Sigmoid colon (tissue), 7 donors: ENCODE measurements around the gene FAM43A. TPM values are rescaled to one million over a fixed set of nuclear protein-coding genes. Genes with fewer than 3 reads are reported as not detected.

Experiments
- DNase-seq: peaks from one replicate; pipeline ENCODE4 v3.0.0-alpha.2; 2019
- H3K27ac ChIP-seq, 4 donors: fragments of 200-600 bp; sonication (generic); one replicate each; pipeline ENCODE4 v1.5.1; 2016 to 2019; ENCODE audit warnings: mild to moderate bottlenecking in 1 of 4
- H3K27me3 ChIP-seq, 3 donors: fragments of 200-600 bp; sonication (generic); one replicate each; pipeline ENCODE4 v1.5.1; 2019; ENCODE audit warnings: mild to moderate bottlenecking in 1 of 3
- H3K36me3 ChIP-seq, 4 donors: fragments of 200-600 bp; sonication (generic); one replicate each; pipeline ENCODE4 v1.5.1; 2016 to 2019
- H3K4me1 ChIP-seq, 4 donors: fragments of 200-600 bp; sonication (generic); one replicate each; pipeline ENCODE4 v1.5.1; 2017 to 2019
- H3K4me3 ChIP-seq, 4 donors: fragments of 200-600 bp; sonication (generic); one replicate each; pipeline ENCODE4 v1.5.1; 2017 to 2019; ENCODE audit warnings: mild to moderate bottlenecking in 2 of 4, moderate library complexity in 1 of 4
- H3K9me3 ChIP-seq, 4 donors: fragments of 200-600 bp in 3 of 4; sonication (generic) in 3 of 4; one replicate each; pipeline versions ENCODE4 v1.5.1 to v1.6.1; 2013 to 2019
- CTCF ChIP-seq, 4 experiments: fragments of 450-650 bp in 3 of 4; fragments of 200-600 bp in 1 of 4; IDR thresholded peaks; one replicate each; pipeline ENCODE4 v1.5.1; 2016 to 2019; ENCODE audit warnings: antibody characterized with exemption in 4 of 4, mild to moderate bottlenecking in 3 of 4, moderate library complexity in 2 of 4
- EP300 ChIP-seq, 4 donors: sonication (generic); formaldehyde crosslinking; IDR thresholded peaks; one replicate each; pipeline ENCODE4 v1.6.1; 2017; ENCODE audit warnings: antibody characterized with exemption in 4 of 4
- POLR2A ChIP-seq, 2 donors: fragments of 450-650 bp; IDR thresholded peaks; one replicate each; pipeline ENCODE4 v1.6.1; 2016; ENCODE audit warnings: antibody characterized with exemption in 2 of 2, mild to moderate bottlenecking in 2 of 2, moderate library complexity in 2 of 2
- POLR2AphosphoS5 ChIP-seq, 4 donors: sonication (generic); formaldehyde crosslinking; IDR thresholded peaks; one replicate each; pipeline ENCODE4 v1.6.1; 2017; ENCODE audit warnings: antibody characterized with exemption in 4 of 4
- WGBS, 2 donors: extraction: QIAGEN DNeasy Blood & Tissue Kit; methylation state at CpG; one replicate each; pipeline ENCODE4 v1.1.7; 2013; 5-methylcytosine and 5-hydroxymethylcytosine counted together
- intact Hi-C: fragments of 100-400 bp; cut with DNase I; formaldehyde crosslinking; loops from one replicate; pipeline ENCODE4 v1.15.1; 2023
- polyA plus RNA-seq, 3 donors: library from polyadenylated mRNA; stranded (reverse); fragments of 200-250 nt; gene quantifications; one replicate each; pipeline ENCODE4 v1.2.3, GENCODE V29; 2013
- total RNA-seq, 4 donors: library from RNA; depleted of rRNA; stranded (reverse); fragments of >200 nt; gene quantifications; one replicate each; pipeline ENCODE4 v1.1.0, GENCODE V29; 2016
- donor health status: healthy with polysubstance abuse.
- donor health status: Bipolar disorder and iron deficiency.
- donor health status: healthy.

The FAM43A gene
- total and polyA plus RNA-seq, 7 donors = 10.2 to 62.8 (median 13.3) TPM

GRCh38 chr3:194691481-194692283 is 6.0 kb downstream of the FAM43A start:
- H3K9me3 ChIP-seq = no peaks in the 10 kb centered on the region
- H3K27me3 ChIP-seq = no peaks in the 10 kb centered on the region
- whole genome bisulfite sequencing, 2 donors = 76 to 84% methylated on average over 15 of the region's 15 CpGs
- H3K27ac ChIP-seq = no peak overlapping the region
- no peaks in the 10 kb centered on the region for H3K36me3 ChIP-seq
- H3K4me3 ChIP-seq = no peak overlapping the region
- TF ChIP-seq EP300 (IDR thresholded peaks at IDR 0.05) (no peak), POLR2AphosphoS5 (IDR thresholded peaks at IDR 0.05) (no peak), POLR2A (IDR thresholded peaks at IDR 0.05) (no peak), CTCF (IDR thresholded peaks at IDR 0.05) (no peak)
- no peak for DNase-seq
- peaks cover 0 to 30% (median 29%) of the 10 kb centered on the region in 4 donors for H3K4me1 ChIP-seq
- intact Hi-C loops = loop anchor here (10.0 kb wide), 1 partner anchor 263 kb away; no protein-coding TSS in a partner anchor

DNA sequence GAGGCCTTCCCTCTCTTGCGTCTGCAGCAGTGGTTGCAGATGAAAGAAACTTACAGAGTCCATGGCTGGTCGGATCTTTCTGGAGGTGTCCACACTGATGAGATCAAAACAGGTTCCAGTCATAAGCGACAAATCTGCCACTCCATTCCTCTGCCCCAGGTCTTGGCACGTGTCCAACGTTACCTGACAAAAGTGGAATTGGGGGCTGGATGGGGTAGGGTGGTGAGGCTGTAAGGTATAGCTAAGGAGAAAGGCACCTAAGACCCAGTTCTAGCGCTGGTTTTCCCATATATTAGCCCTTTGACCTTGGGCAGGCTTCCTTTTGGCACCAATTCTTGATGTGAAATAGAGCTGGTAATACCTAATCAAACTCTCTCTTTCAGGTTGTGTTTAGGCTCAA is 11.0 kb downstream of the FAM43A start:
- no peak for DNase-seq
- Histone ChIP-seq H3K4me1 (no peaks in the 10 kb centered on the region), H3K27ac (no peak overlapping the region), H3K4me3 (no peak overlapping the region), H3K27me3 (no peaks in the 10 kb centered on the region), H3K9me3 (peaks cover 0 to 4% (median 1%) of the 10 kb centered on the region in 4 donors), H3K36me3 (no peaks in the 10 kb centered on the region)
- TF ChIP-seq POLR2A (IDR thresholded peaks at IDR 0.05) (no peak), POLR2AphosphoS5 (IDR thresholded peaks at IDR 0.05) (no peak), CTCF (IDR thresholded peaks at IDR 0.05) (no peak), EP300 (IDR thresholded peaks at IDR 0.05) (no peak)
- intact Hi-C loops = loop anchor here (10.0 kb wide), 1 partner anchor 258 kb away; no protein-coding TSS in a partner anchor
- WGBS, 2 donors = 58 to 78% methylated on average over 6 of the region's 6 CpGs

DNA sequence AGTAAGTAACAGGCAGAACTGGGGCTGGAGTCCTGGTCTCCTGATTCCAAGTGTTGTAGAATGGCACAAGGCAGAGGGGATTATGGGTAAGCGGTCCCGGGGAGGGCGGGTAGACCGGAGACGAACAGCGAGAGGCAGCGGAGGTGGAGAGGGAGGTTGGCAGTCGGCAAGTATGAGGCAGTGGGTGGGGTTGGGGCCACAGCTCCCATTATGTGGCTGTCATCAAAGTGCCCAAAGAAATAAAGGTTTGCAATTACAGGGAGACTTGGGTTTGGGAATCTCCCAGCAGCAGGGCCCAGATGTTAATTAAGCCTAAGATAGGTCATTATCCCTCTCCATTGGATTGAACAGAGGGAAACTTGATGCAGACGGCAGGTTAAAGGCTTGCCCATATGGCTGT is 16.9 kb downstream of the FAM43A start:
- no peaks in the 10 kb centered on the region for H3K36me3 ChIP-seq
- H3K4me3 ChIP-seq = no peak overlapping the region
- no peaks in the 10 kb centered on the region for H3K4me1 ChIP-seq
- H3K9me3 ChIP-seq = peaks cover 0 to 4% (median 1%) of the 10 kb centered on the region in 4 donors
- no peak overlapping the region for H3K27ac ChIP-seq
- 93 to 98% methylated on average over 9 of the region's 9 CpGs for WGBS, 2 donors
- no peak for DNase-seq
- no peaks in the 10 kb centered on the region for H3K27me3 ChIP-seq
- TF ChIP-seq POLR2AphosphoS5 (IDR thresholded peaks at IDR 0.05) (no peak), EP300 (IDR thresholded peaks at IDR 0.05) (no peak), POLR2A (IDR thresholded peaks at IDR 0.05) (no peak), CTCF (IDR thresholded peaks at IDR 0.05) (no peak)
- intact Hi-C loops = no loop called here

- Histone ChIP-seq H3K27ac (no peak overlapping the region), H3K9me3 (no peaks in the 10 kb centered on the region), H3K4me3 (no peak overlapping the region), H3K27me3 (no peaks in the 10 kb centered on the region), H3K36me3 (no peaks in the 10 kb centered on the region), H3K4me1 (no peaks in the 10 kb centered on the region)
- intact Hi-C loops = no loop called here
- no peak for TF ChIP-seq CTCF (IDR thresholded peaks at IDR 0.05)
- TF ChIP-seq POLR2A (IDR thresholded peaks at IDR 0.05) = no peak
- TF ChIP-seq EP300 (IDR thresholded peaks at IDR 0.05) = no peak
- no peak for TF ChIP-seq POLR2AphosphoS5 (IDR thresholded peaks at IDR 0.05)
- 92% methylated on average over 8 of the region's 8 CpGs for WGBS, 2 donors
- no peak for DNase-seq
These were observed 19.5 kb downstream of the FAM43A start for GRCh38 chr3:194705227-194705626.
